HepG2 (cell line): ENCODE measurements around the gene BCKDHA. TPM values are rescaled to one million over a fixed set of nuclear protein-coding genes. Genes with fewer than 3 reads are reported as not detected.

Experiments used
- DMTF1 ChIP-seq: sonication (generic); formaldehyde crosslinking; IDR thresholded peaks from 2 replicates; pipeline ENCODE4 v1.4.0; 2020; ENCODE audit warnings: mild to moderate bottlenecking, missing genetic modification reagents
- ETS1 ChIP-seq: sonication (generic); formaldehyde crosslinking; IDR thresholded peaks from 2 replicates; pipeline ENCODE4 v1.4.0; 2020; ENCODE audit warnings: missing genetic modification reagents
- FOXO4 ChIP-seq: sonication (generic); formaldehyde crosslinking; conservative IDR thresholded peaks from 2 replicates; pipeline ENCODE4 v1.8.1; 2023; ENCODE audit warnings: missing genetic modification reagents
- GABPA ChIP-seq, 2 experiments: IDR thresholded peaks; 2 replicates each; pipeline ENCODE4 v1.6.1; 2011 to 2016; ENCODE audit warnings: low read depth in 2 of 2, low read length in 1 of 2, missing biosample characterization in 1 of 2, missing genetic modification characterization in 1 of 2
- MAF1 ChIP-seq: sonication (generic); formaldehyde crosslinking; IDR thresholded peaks from 2 replicates; pipeline ENCODE4 v1.5.0; 2020; ENCODE audit warnings: missing genetic modification reagents, borderline replicate concordance
- NFE2L2 ChIP-seq: fragments of 150-350 bp; IDR thresholded peaks from 2 replicates; pipeline ENCODE4 v1.6.1; 2014; ENCODE audit warnings: low read length
- NR2F1 ChIP-seq, 2 experiments: fragments of 450-650 bp in 1 of 2; formaldehyde crosslinking in 1 of 2; IDR thresholded peaks; 2 replicates each; pipeline versions ENCODE4 v1.5.0 to v1.6.1; 2016 to 2020; ENCODE audit warnings: mild to moderate bottlenecking in 1 of 2, missing compliant biosample characterization in 1 of 2, missing genetic modification reagents in 1 of 2, moderate library complexity in 1 of 2
- SMAD9 ChIP-seq: sonication (generic); formaldehyde crosslinking; IDR thresholded peaks from 2 replicates; pipeline ENCODE4 v1.5.1; 2020; ENCODE audit warnings: mild to moderate bottlenecking, missing genetic modification reagents
- SP140L ChIP-seq: sonication (generic); formaldehyde crosslinking; IDR thresholded peaks from 2 replicates; pipeline ENCODE4 v1.4.0; 2020; ENCODE audit warnings: missing genetic modification reagents, borderline replicate concordance
- TERF1 ChIP-seq: sonication (generic); formaldehyde crosslinking; IDR thresholded peaks from 2 replicates; pipeline ENCODE4 v1.8.0; 2022; ENCODE audit warnings: mild to moderate bottlenecking, missing genetic modification reagents, moderate library complexity
- ZHX1 ChIP-seq: sonication (generic); formaldehyde crosslinking; IDR thresholded peaks from 2 replicates; pipeline ENCODE4 v1.8.1; 2022; ENCODE audit warnings: low read depth, mild to moderate bottlenecking, missing genetic modification reagents
- ZNF510 ChIP-seq: sonication (generic); formaldehyde crosslinking; IDR thresholded peaks from 2 replicates; pipeline ENCODE4 v1.4.0; 2020; ENCODE audit warnings: low read depth, mild to moderate bottlenecking, missing genetic modification reagents
- ZNF550 ChIP-seq: sonication (generic); formaldehyde crosslinking; IDR thresholded peaks from 2 replicates; pipeline ENCODE4 v1.4.0; 2020; ENCODE audit warnings: mild to moderate bottlenecking, missing genetic modification reagents, borderline replicate concordance
- polyA plus RNA-seq, 8 experiments: library from polyadenylated mRNA; depleted of rRNA in 3 of 8; stranded (reverse) in 7 of 8; unstranded in 1 of 8; fragments of >200 nt; fragmentation: Illumina TruSeq in 4 of 8; extraction: Trizol in 4 of 8; gene quantifications; 2 replicates each; pipeline versions ENCODE4 v1.2.1 to v1.2.3, GENCODE V29; 2011 to 2016; ENCODE audit warnings: low read depth in 4 of 8, missing spikeins in 1 of 8, mixed read lengths in 1 of 8; ENCODE audit not compliant: insufficient read depth in 1 of 8
- total RNA-seq, 5 experiments: library from RNA; depleted of rRNA; stranded (reverse); fragments of >200 nt; fragmentation: Illumina TruSeq; extraction: Trizol; gene quantifications; 2 replicates each; pipeline ENCODE4 v1.2.3, GENCODE V29; 2016; ENCODE audit warnings: low read depth in 1 of 5
- TF ChIP-seq, protein P1 (sequence below): sonication (generic); formaldehyde crosslinking; IDR thresholded peaks from 2 replicates; pipeline ENCODE4 v1.5.1; 2020; ENCODE audit warnings: mild to moderate bottlenecking, missing genetic modification reagents

BCKDHA gene
- total and polyA plus RNA-seq, 2 of the 13 experiments (the other 11 are each of a cell fraction or from before 2014, with no cell fraction given), result 11.8 to 31.5 TPM

DNA sequence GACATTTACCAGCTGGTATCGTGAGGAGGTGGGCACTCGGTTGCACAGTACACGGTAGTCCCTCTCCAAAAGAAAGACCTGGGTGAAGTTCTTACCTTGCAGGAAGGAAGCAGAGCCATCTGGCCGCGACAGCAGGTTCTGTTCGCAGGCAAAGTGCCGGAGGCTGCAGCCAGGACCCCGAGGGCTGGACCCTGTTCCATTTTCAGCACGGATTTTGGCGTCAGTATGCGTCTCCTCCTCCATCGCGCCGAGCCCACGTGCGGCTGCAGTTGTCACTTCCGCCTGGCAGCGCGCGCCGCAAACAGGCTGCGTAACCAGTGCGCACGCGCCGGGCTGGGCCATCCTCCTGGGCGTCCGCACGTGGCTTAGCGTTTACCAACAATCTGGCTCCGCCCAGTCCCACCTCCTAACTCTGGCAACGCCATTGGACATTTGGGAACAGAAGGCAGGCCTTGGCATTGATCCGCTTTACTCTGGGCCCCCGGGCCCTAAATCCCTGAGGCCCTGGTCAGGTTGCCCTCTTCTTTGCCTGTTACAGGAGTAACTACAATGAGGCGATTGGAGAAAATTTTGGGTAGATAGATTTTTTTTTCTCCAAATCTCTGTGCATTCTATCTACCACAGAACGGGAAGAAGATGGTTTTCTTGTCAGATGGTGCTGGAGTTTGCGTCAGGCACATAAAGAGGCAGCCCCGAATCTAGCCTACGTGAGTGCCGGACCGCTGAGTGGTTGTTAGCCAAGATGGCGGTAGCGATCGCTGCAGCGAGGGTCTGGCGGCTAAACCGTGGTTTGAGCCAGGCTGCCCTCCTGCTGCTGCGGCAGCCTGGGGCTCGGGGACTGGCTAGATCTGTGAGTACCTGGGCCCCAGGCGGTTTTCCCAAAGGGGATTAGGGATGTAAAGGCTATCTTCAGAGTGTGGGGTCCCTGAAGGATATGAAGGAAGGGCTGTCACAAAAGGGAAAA, at the start of gene BCKDHA, which contains the start of gene EXOSC5 (continued):
- no peak for TF ChIP-seq FOXO4 (CRISPR knock-in tag)
- TF ChIP-seq DMTF1, result no peak
- peak; percentile 90 for TF ChIP-seq MAF1 (CRISPR knock-in tag)
- TF ChIP-seq, protein P1, sequence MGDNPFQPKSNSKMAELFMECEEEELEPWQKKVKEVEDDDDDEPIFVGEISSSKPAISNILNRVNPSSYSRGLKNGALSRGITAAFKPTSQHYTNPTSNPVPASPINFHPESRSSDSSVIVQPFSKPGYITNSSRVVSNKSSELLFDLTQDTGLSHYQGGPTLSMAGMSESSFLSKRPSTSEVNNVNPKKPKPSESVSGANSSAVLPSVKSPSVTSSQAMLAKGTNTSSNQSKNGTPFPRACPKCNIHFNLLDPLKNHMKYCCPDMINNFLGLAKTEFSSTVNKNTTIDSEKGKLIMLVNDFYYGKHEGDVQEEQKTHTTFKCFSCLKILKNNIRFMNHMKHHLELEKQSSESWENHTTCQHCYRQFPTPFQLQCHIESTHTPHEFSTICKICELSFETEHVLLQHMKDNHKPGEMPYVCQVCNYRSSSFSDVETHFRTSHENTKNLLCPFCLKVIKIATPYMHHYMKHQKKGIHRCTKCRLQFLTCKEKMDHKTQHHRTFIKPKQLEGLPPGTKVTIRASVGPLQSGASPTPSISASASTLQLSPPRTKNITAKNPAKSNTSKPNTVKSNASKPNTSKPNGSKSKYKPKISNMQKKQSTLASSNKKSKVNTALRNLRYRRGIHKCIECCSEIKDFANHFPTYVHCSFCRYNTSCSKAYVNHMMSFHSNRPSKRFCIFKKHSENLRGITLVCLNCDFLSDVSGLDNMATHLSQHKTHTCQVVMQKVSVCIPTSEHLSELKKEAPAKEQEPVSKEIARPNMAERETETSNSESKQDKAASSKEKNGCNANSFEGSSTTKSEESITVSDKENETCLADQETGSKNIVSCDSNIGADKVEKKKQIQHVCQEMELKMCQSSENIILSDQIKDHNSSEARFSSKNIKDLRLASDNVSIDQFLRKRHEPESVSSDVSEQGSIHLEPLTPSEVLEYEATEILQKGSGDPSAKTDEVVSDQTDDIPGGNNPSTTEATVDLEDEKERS (CRISPR knock-in tag), result 0 out of 2 replicates have a peak, but pooled peaks have one; percentile 61
- TF ChIP-seq NR2F1 (CRISPR knock-in tag; IDR thresholded peaks at IDR 0.05), result no peak
- TF ChIP-seq TERF1 (CRISPR knock-in tag), result no peak
- TF ChIP-seq GABPA (IDR thresholded peaks at IDR 0.05; ENCODE audit: low read depth, low read length), result peak; percentile 47
- peak; percentile 85 for TF ChIP-seq GABPA (CRISPR knock-in tag; IDR thresholded peaks at IDR 0.05; ENCODE audit: low read depth)
- TF ChIP-seq SP140L (CRISPR knock-in tag), result no peak
- TF ChIP-seq ETS1 (CRISPR knock-in tag), result no peak
- peak; percentile 57; the same call in 1 of the 2 replicates for TF ChIP-seq ZNF510 (CRISPR knock-in tag)
- TF ChIP-seq SMAD9 (CRISPR knock-in tag), result 0 out of 2 replicates have a peak, but pooled peaks have one; percentile 13
- 0 out of 2 replicates have a peak, but pooled peaks have one; percentile 47 for TF ChIP-seq ZHX1
- TF ChIP-seq NFE2L2, result no peak
- no peak for TF ChIP-seq ZNF550 (CRISPR knock-in tag)
